Astrocyte (in vitro differentiated cells and primary cell): ENCODE measurements around the gene IL24.

Experiments
- EZH2 ChIP-seq: IDR thresholded peaks from 2 replicates; pipeline ENCODE4 v1.6.1; 2012; ENCODE audit warnings: mild to moderate bottlenecking, low read length, inconsistent platforms; ENCODE audit not compliant: insufficient read depth
- TF ChIP-seq, protein P1 (sequence below): IDR thresholded peaks from 2 replicates; pipeline ENCODE4 v1.5.1; 2011; ENCODE audit warnings: low read depth, mild to moderate bottlenecking, inconsistent platforms, low read length, moderate library complexity; ENCODE audit not compliant: insufficient read depth

DNA sequence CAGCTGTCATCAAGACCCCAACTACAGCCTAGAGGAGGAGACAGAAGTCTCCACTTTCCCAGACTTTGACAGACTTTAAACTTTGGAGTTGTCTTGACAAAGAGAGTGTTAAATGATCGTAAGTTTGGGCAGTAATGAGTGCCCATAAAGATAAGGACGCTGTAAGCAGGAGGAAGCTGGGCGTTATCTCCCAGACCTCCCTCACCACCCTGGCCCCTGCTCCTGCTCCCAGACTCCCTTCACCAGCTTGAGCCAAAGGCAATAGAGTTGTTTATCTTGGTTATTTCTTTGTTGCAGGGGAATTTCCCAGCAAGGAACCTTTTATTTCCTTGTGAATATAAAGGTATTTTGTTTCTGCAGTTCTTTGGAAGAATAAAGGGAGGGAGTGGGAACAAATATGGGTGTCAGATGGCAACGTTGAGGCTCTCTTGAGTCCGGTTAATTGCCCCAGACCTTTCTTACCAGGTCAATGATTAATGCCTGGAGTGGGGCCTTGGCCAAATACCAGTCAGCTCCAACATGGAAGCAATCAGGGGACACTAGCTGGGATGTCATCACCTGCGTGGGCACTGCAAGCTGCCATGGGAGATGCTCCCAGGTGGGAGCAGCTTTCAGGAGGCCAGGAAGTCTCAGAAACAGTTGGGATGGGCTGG lies 44.6 kb downstream of the IL24 start:
- TF ChIP-seq, protein P1, sequence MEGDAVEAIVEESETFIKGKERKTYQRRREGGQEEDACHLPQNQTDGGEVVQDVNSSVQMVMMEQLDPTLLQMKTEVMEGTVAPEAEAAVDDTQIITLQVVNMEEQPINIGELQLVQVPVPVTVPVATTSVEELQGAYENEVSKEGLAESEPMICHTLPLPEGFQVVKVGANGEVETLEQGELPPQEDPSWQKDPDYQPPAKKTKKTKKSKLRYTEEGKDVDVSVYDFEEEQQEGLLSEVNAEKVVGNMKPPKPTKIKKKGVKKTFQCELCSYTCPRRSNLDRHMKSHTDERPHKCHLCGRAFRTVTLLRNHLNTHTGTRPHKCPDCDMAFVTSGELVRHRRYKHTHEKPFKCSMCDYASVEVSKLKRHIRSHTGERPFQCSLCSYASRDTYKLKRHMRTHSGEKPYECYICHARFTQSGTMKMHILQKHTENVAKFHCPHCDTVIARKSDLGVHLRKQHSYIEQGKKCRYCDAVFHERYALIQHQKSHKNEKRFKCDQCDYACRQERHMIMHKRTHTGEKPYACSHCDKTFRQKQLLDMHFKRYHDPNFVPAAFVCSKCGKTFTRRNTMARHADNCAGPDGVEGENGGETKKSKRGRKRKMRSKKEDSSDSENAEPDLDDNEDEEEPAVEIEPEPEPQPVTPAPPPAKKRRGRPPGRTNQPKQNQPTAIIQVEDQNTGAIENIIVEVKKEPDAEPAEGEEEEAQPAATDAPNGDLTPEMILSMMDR = no peak
- no peak for TF ChIP-seq EZH2
